ENCODE results near the gene ZNF622.

The ZNF622 gene

DNA sequence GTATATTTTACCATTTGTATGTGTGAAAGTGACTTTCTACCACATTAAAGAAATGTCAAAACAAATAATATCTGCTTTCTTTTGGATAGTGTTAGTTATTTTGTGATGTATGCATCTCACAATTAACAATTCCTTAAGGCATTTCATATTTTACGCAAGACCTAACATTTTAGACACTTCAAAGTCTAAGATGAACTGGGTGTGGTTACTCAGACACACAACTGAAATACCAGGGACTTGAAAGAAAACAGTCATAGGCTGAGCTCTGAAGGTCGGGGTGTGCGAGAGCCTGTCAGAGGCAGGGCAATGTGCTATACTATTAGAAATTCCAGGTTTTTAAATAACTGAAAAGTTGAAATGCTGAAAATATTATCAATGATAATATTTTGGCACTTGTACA is 44.5 kb upstream of the ZNF622 start:
- CTCF ChIA-PET = interaction anchor here (0.6 to 1.5 kb wide), 4 partner anchors 11 to 42 kb away, joined by 3 to 6 read pairs (median 3); no protein-coding TSS in a partner anchor
- no peaks in the 10 kb centered on the region for H3K36me3 ChIP-seq (ENCODE audit: control insufficient read depth in 2 of 2, insufficient read depth in 1 of 2, low read length in 2 of 2)
- H3K4me1 ChIP-seq (ENCODE audit: control insufficient read depth, insufficient read depth, low read length) = peaks cover 3% of the 10 kb centered on the region; the same call in 1 of the 2 replicates
- no peak for TF ChIP-seq ZNF404 (tag by site-specific recombination; IDR thresholded peaks at IDR 0.05)
- no peak for TF ChIP-seq ZBTB1 (tag by site-specific recombination; IDR thresholded peaks at IDR 0.05)
- TF ChIP-seq ZNF660 (tag by site-specific recombination; IDR thresholded peaks at IDR 0.05) = no peak
- TF ChIP-seq ZNF26 (tag by site-specific recombination; IDR thresholded peaks at IDR 0.05) = no peak
- no peak for TF ChIP-seq ZNF341 (tag by site-specific recombination; IDR thresholded peaks at IDR 0.05; ENCODE audit: low read depth)
- no peak for TF ChIP-seq ZNF639 (tag by site-specific recombination; IDR thresholded peaks at IDR 0.05)
- TF ChIP-seq ZBTB21 (tag by site-specific recombination; IDR thresholded peaks at IDR 0.05) = no peak
- TF ChIP-seq ZNF777 (tag by site-specific recombination; IDR thresholded peaks at IDR 0.05; ENCODE audit: borderline replicate concordance) = no peak
- no peak for TF ChIP-seq ZNF654 (tag by site-specific recombination; IDR thresholded peaks at IDR 0.05; ENCODE audit: low read depth)
- no peak for TF ChIP-seq TRIM28 (IDR thresholded peaks at IDR 0.05; ENCODE audit: borderline replicate concordance, low read length)
- TF ChIP-seq CTCF (tag by site-specific recombination; IDR thresholded peaks at IDR 0.05) = no peak
- TF ChIP-seq ZSCAN4 (tag by site-specific recombination; IDR thresholded peaks at IDR 0.05) = no peak
- TF ChIP-seq, protein P1, sequence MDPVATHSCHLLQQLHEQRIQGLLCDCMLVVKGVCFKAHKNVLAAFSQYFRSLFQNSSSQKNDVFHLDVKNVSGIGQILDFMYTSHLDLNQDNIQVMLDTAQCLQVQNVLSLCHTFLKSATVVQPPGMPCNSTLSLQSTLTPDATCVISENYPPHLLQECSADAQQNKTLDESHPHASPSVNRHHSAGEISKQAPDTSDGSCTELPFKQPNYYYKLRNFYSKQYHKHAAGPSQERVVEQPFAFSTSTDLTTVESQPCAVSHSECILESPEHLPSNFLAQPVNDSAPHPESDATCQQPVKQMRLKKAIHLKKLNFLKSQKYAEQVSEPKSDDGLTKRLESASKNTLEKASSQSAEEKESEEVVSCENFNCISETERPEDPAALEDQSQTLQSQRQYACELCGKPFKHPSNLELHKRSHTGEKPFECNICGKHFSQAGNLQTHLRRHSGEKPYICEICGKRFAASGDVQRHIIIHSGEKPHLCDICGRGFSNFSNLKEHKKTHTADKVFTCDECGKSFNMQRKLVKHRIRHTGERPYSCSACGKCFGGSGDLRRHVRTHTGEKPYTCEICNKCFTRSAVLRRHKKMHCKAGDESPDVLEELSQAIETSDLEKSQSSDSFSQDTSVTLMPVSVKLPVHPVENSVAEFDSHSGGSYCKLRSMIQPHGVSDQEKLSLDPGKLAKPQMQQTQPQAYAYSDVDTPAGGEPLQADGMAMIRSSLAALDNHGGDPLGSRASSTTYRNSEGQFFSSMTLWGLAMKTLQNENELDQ (tag by site-specific recombination; IDR thresholded peaks at IDR 0.05; ENCODE audit: low read depth) = no peak
- H3K27ac ChIP-seq (ENCODE audit: extremely low read depth, low read depth, low read length) = no peak overlapping the region
- POLR2A ChIA-PET = interaction anchor here (0.7 kb wide), 1 partner anchor 156 kb away, joined by 3 read pairs; no protein-coding TSS in a partner anchor
- no peaks in the 10 kb centered on the region for H3K9me3 ChIP-seq (ENCODE audit: control insufficient read depth, insufficient read depth, low read depth, low read length)
- no peak overlapping the region for H3K4me3 ChIP-seq (ENCODE audit: low read depth, low read length)

GRCh38 chr5:16508730-16509531 is 43.3 kb upstream of the ZNF622 start:
- Histone ChIP-seq H3K36me3 (ENCODE audit: control insufficient read depth in 2 of 2, insufficient read depth in 1 of 2, low read length in 2 of 2) (no peaks in the 10 kb centered on the region), H3K4me3 (ENCODE audit: low read depth, low read length) (no peak overlapping the region), H3K4me1 (ENCODE audit: control insufficient read depth, insufficient read depth, low read length) (peaks cover 3% of the 10 kb centered on the region; the same call in 1 of the 2 replicates), H3K9me3 (ENCODE audit: control insufficient read depth, insufficient read depth, low read depth, low read length) (no peaks in the 10 kb centered on the region), H3K27ac (ENCODE audit: extremely low read depth, low read depth, low read length) (no peak overlapping the region)
- TF ChIP-seq KLF1 (tag by site-specific recombination; IDR thresholded peaks at IDR 0.05) (0 out of 2 replicates have a peak, but pooled peaks have one; percentile 13), SP2 (tag by site-specific recombination; IDR thresholded peaks at IDR 0.05) (peak; percentile 36), GLIS1 (tag by site-specific recombination; IDR thresholded peaks at IDR 0.05) (peak; percentile 57), EGR2 (tag by site-specific recombination; IDR thresholded peaks at IDR 0.05; ENCODE audit: low read depth) (peak; percentile 41; the same call in 1 of the 2 replicates), ZIC2 (tag by site-specific recombination; IDR thresholded peaks at IDR 0.05) (peak; percentile 28; the same call in 1 of the 2 replicates), CTCF (tag by site-specific recombination; IDR thresholded peaks at IDR 0.05) (no peak), ZNF473 (tag by site-specific recombination; IDR thresholded peaks at IDR 0.05) (no peak), ZNF335 (tag by site-specific recombination; conservative IDR thresholded peaks at IDR 0.05) (peak; percentile 38; the same call in 1 of the 2 replicates)
- TF ChIP-seq, protein P2, sequence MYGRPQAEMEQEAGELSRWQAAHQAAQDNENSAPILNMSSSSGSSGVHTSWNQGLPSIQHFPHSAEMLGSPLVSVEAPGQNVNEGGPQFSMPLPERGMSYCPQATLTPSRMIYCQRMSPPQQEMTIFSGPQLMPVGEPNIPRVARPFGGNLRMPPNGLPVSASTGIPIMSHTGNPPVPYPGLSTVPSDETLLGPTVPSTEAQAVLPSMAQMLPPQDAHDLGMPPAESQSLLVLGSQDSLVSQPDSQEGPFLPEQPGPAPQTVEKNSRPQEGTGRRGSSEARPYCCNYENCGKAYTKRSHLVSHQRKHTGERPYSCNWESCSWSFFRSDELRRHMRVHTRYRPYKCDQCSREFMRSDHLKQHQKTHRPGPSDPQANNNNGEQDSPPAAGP (tag by site-specific recombination; IDR thresholded peaks at IDR 0.05) = peak; percentile 64
- ChIA-PET CTCF (interaction anchor here (1.0 kb wide), 2 partner anchors 19 kb away, joined by 3 to 4 read pairs; no protein-coding TSS in a partner anchor), POLR2A (no interaction called here)

Data from HEK293 (cell line).